Gastrocnemius medialis (tissue), 4 donors: ENCODE results near the gene NTRK3. TPM values are rescaled to one million over a fixed set of nuclear protein-coding genes. Genes with fewer than 3 reads are reported as not detected.
A peak's percentile ranks its signal among the peaks of the same experiment; 100 is the strongest.

Experiments used
- ATAC-seq, 2 donors: fragments of 150-250 bp; one replicate each; pipeline ENCODE4 v1.9.1; 2016
- DNase-seq, 2 donors: peaks; one replicate each; pipeline ENCODE4 v3.0.0-alpha.2; 2019
- H3K27ac ChIP-seq, 4 donors: fragments of 200-600 bp; sonication (generic); 1 replicate in 1 of 4; 2 replicates in 3 of 4; pipeline ENCODE4 v1.5.1; 2016 to 2018; ENCODE audit warnings: mild to moderate bottlenecking in 2 of 4, moderate library complexity in 1 of 4
- H3K27me3 ChIP-seq, 3 donors: fragments of 200-600 bp; sonication (generic) in 2 of 3; 1 replicate in 1 of 3; 2 replicates in 2 of 3; pipeline versions ENCODE4 v1.5.1 to v1.6.0; 2016 to 2019; ENCODE audit warnings: mild to moderate bottlenecking in 1 of 3, moderate library complexity in 1 of 3
- H3K36me3 ChIP-seq, 2 donors: fragments of 200-600 bp; sonication (generic) in 1 of 2; one replicate each; pipeline ENCODE4 v1.5.1; 2017 to 2018
- H3K4me1 ChIP-seq, 2 donors: fragments of 200-600 bp; sonication (generic) in 1 of 2; one replicate each; pipeline ENCODE4 v1.5.1; 2016 to 2017; ENCODE audit warnings: mild to moderate bottlenecking in 2 of 2
- H3K4me3 ChIP-seq, 4 donors: fragments of 200-600 bp; sonication (generic) in 3 of 4; 1 replicate in 1 of 4; 2 replicates in 3 of 4; pipeline ENCODE4 v1.5.1; 2016 to 2019; ENCODE audit warnings: mild to moderate bottlenecking in 2 of 4
- H3K9me3 ChIP-seq, 3 donors: fragments of 200-600 bp; sonication (generic) in 2 of 3; 1 replicate in 1 of 3; 2 replicates in 2 of 3; pipeline ENCODE4 v1.5.1; 2016 to 2019
- CTCF ChIP-seq, 5 experiments: fragments of 450-650 bp in 3 of 5; fragments of 200-600 bp in 2 of 5; sonication (generic) in 2 of 5; IDR thresholded peaks in 4 of 5; conservative IDR thresholded peaks in 1 of 5; 1 replicate in 4 of 5; 2 replicates in 1 of 5; pipeline ENCODE4 v1.5.1; 2016 to 2019; ENCODE audit warnings: antibody characterized with exemption in 5 of 5, mild to moderate bottlenecking in 3 of 5, moderate library complexity in 3 of 5
- POLR2A ChIP-seq, 2 donors: fragments of 450-650 bp; IDR thresholded peaks; one replicate each; pipeline ENCODE4 v1.6.1; 2017; ENCODE audit warnings: antibody characterized with exemption in 2 of 2, mild to moderate bottlenecking in 2 of 2, moderate library complexity in 2 of 2
- in situ Hi-C, 4 donors: fragments of 200-750 bp; cut with MboI; loops; one replicate each; pipeline versions ENCODE4 v1.15.0 to v1.8.0; 2017; ENCODE audit warnings: low sequenced_read_pairs in 4 of 4
- intact Hi-C: fragments of 100-400 bp; cut with DNase I; formaldehyde crosslinking; loops from one replicate; pipeline ENCODE4 v1.15.1; 2023; ENCODE audit warnings: low total_unique reads
- total RNA-seq, 4 donors: library from RNA; depleted of rRNA; stranded (reverse); fragments of >200 nt; gene quantifications; one replicate each; pipeline versions ENCODE4 v1.1.0 to v1.2.3, GENCODE V29; 2016

NTRK3 gene
- total RNA-seq, 4 donors from 2014 or later, result 0.61 to 2.7 (median 0.77) TPM

- TF ChIP-seq CTCF (IDR thresholded peaks at IDR 0.05 in 4 of 5, conservative IDR thresholded peaks at IDR 0.05 in 1 of 5) (no peak), POLR2A (IDR thresholded peaks at IDR 0.05) (no peak)
- no peaks in the 10 kb centered on the region for H3K27me3 ChIP-seq
- intact Hi-C loops (no loop called here), in situ Hi-C loops (no loop called here)
- peak overlapping the region in 1 of 4 donors; percentile 40 for H3K27ac ChIP-seq
- peak in 1 of 2 donors; percentile 74 for ATAC-seq
- no peak overlapping the region for H3K4me3 ChIP-seq
- no peak for DNase-seq
- H3K4me1 ChIP-seq, result peaks cover 11 to 16% of the 10 kb centered on the region in 2 donors
- H3K36me3 ChIP-seq, result no peaks in the 10 kb centered on the region
- no peaks in the 10 kb centered on the region for H3K9me3 ChIP-seq
Measured at GRCh38 chr15:87954793-87955192, 301.7 kb downstream of the NTRK3 start.

DNA sequence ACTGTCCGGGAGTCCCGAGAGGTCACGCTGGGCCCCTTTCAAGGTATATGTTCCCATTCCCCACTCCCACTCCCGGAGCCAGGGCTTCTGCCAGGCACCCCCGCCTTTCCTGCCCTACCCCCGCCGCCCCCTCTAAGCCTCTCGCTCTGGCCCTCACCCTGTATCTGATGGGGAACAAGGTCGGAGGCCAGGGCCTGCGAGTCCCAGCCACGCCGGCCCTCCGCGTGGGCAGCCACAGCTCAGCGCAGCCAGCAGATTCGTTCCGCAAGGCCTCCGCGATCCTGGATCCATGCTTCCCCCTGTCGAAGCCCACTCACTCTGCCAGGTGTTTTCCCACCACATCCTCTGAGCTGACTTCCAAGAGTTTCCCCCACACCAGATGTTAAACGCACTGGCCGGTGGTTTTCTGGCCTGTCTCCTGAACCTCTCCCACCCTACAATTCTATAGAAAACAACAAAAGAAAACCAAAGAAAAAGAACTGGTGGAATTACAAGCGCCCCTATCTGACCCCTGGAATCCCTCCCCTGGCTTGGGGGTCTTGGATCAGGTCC lies 303.7 kb downstream of the NTRK3 start:
- TF ChIP-seq CTCF (IDR thresholded peaks at IDR 0.05 in 4 of 5, conservative IDR thresholded peaks at IDR 0.05 in 1 of 5) (no peak), POLR2A (IDR thresholded peaks at IDR 0.05) (no peak)
- H3K27me3 ChIP-seq, result no peaks in the 10 kb centered on the region
- H3K4me1 ChIP-seq, result peaks cover 17 to 34% of the 10 kb centered on the region in 2 donors
- H3K27ac ChIP-seq, result no peak overlapping the region
- DNase-seq (no peak), ATAC-seq (no peak)
- no peak overlapping the region for H3K4me3 ChIP-seq
- no peaks in the 10 kb centered on the region for H3K36me3 ChIP-seq
- in situ Hi-C loops (no loop called here), intact Hi-C loops (no loop called here)
- no peaks in the 10 kb centered on the region for H3K9me3 ChIP-seq

DNA sequence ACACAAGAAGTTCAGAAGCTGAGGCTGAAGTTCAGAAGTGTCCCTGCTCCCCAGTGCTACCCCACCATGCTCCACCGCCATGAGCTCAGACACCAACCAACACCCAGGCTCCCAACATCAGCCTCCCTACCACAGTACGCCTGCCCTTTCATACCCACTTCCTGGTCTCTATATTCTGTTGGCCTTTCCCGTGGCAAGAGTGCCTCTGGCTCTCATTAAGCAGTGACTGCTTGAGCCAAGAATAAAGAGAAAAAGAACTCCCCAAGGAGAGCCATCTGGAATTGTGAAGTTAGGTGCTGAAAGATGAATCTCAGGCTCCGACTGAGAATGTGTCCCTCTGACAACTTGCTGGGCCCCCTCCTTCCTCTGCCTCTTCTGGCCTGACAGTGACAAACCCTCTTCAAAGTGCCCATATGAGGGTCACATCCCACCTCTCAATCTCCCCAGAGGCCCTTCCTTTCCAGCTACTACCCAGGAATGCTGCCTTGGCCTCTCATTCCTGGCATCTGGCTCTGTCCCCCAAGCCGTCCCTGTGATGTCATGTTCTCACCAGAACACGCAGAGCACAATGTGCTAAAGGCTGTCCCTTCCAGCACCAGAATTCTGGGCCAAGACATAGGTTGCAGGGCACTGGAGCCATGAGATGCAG lies 306.8 kb downstream of the NTRK3 start:
- Histone ChIP-seq H3K27ac (peak overlapping the region; percentile 60 to 83 (median 69)), H3K4me1 (peaks cover 12 to 31% of the 10 kb centered on the region in 2 donors), H3K4me3 (no peak overlapping the region), H3K9me3 (no peaks in the 10 kb centered on the region), H3K36me3 (no peaks in the 10 kb centered on the region), H3K27me3 (no peaks in the 10 kb centered on the region)
- ATAC-seq (peak; percentile 41 to 52), DNase-seq (peak; percentile 30 to 40)
- intact Hi-C loops (no loop called here), in situ Hi-C loops (no loop called here)
- TF ChIP-seq POLR2A (IDR thresholded peaks at IDR 0.05) (no peak), CTCF (IDR thresholded peaks at IDR 0.05 in 4 of 5, conservative IDR thresholded peaks at IDR 0.05 in 1 of 5) (no peak)

- peaks cover 8 to 31% of the 10 kb centered on the region in 2 donors for H3K4me1 ChIP-seq
- peak overlapping the region; percentile 60 to 83 (median 69) for H3K27ac ChIP-seq
- intact Hi-C loops (no loop called here), in situ Hi-C loops (no loop called here)
- H3K9me3 ChIP-seq, result no peaks in the 10 kb centered on the region
- DNase-seq (peak; percentile 50 to 51), ATAC-seq (peak; percentile 66 to 95)
- no peaks in the 10 kb centered on the region for H3K36me3 ChIP-seq
- TF ChIP-seq POLR2A (IDR thresholded peaks at IDR 0.05), result no peak
- TF ChIP-seq CTCF (IDR thresholded peaks at IDR 0.05 in 4 of 5, conservative IDR thresholded peaks at IDR 0.05 in 1 of 5), result no peak
- no peak overlapping the region for H3K4me3 ChIP-seq
- no peaks in the 10 kb centered on the region for H3K27me3 ChIP-seq
Measured at GRCh38 chr15:87949151-87949574, 307.4 kb downstream of the NTRK3 start.
